ENCODE data around the gene CUX1. TPM values are rescaled to one million over a fixed set of nuclear protein-coding genes. Genes with fewer than 3 reads are reported as not detected.

Gene CUX1
- total and polyA plus RNA-seq, 2 of the 13 experiments (the other 11 are each of a cell fraction or from before 2014, with no cell fraction given), result 13.7 to 14.9 TPM

DNA sequence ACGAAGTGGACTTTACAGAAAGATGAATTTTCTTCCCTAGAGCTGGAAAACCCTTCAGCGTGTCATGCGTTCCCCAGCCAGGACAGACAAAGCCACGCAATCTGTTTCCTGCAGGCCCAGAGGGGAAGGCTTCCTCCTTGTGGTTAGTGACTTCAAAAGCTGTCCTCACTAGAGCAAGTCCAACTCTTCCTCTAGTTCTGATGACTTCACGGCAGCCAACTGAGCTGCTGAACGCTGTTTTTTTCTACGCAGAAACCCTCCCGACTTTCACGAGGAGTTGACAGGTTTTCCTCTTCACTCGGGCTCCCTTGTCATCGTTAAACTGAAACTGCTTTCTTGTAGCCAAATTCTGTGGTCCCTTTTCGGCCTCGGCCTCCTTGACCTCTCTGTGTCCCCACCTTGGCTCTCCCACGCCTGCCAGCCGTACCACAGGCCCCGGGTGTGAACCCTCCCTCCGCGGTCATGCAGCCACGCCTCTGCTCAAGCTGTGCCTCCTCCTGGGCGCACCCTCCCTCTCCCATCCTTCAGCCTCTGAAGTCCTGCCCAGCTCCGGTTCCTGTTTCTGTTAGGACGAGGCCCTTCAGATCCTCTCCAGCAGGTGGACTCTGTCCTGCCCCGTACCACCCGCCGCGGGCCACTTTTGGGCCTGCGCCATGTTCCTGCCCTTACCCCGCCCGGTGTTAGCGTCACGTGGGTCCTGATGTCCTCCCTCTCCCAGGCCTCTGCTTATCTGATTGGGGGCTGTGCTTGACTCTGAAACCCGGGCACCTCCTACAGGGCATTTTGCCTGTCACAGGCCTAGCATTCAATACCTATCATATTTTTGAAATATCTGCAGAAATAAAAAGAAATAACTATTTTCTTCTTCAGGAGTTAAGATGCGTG lies 39.3 kb downstream of the CUX1 start (continued):
- TF ChIP-seq NRL (CRISPR knock-in tag; IDR thresholded peaks at IDR 0.05; ENCODE audit: borderline replicate concordance) (peak; percentile 31; the same call in 1 of the 2 replicates), REXO4 (CRISPR knock-in tag; IDR thresholded peaks at IDR 0.05; ENCODE audit: borderline replicate concordance) (no peak), ARNT2 (CRISPR knock-in tag; IDR thresholded peaks at IDR 0.05; ENCODE audit: low read depth) (no peak), POLR2G (IDR thresholded peaks at IDR 0.05; ENCODE audit: low read depth, low read length) (peak; percentile 32; the same call in 1 of the 2 replicates), REL (CRISPR knock-in tag; conservative IDR thresholded peaks at IDR 0.05) (no peak), HNF4G (IDR thresholded peaks at IDR 0.05; ENCODE audit: borderline replicate concordance, low read depth, low read length) (peak; percentile 39; the same call in 1 of the 2 replicates), HNF4G (CRISPR knock-in tag; IDR thresholded peaks at IDR 0.05; ENCODE audit: borderline replicate concordance, low read depth) (no peak; the same call in 1 of the 2 replicates), CBX2 (IDR thresholded peaks at IDR 0.05; ENCODE audit: low read depth, low read length) (no peak), CBX2 (CRISPR knock-in tag; IDR thresholded peaks at IDR 0.05; ENCODE audit: low read depth) (0 out of 2 replicates have a peak, but pooled peaks have one; percentile 46)
- TF ChIP-seq, protein P1, sequence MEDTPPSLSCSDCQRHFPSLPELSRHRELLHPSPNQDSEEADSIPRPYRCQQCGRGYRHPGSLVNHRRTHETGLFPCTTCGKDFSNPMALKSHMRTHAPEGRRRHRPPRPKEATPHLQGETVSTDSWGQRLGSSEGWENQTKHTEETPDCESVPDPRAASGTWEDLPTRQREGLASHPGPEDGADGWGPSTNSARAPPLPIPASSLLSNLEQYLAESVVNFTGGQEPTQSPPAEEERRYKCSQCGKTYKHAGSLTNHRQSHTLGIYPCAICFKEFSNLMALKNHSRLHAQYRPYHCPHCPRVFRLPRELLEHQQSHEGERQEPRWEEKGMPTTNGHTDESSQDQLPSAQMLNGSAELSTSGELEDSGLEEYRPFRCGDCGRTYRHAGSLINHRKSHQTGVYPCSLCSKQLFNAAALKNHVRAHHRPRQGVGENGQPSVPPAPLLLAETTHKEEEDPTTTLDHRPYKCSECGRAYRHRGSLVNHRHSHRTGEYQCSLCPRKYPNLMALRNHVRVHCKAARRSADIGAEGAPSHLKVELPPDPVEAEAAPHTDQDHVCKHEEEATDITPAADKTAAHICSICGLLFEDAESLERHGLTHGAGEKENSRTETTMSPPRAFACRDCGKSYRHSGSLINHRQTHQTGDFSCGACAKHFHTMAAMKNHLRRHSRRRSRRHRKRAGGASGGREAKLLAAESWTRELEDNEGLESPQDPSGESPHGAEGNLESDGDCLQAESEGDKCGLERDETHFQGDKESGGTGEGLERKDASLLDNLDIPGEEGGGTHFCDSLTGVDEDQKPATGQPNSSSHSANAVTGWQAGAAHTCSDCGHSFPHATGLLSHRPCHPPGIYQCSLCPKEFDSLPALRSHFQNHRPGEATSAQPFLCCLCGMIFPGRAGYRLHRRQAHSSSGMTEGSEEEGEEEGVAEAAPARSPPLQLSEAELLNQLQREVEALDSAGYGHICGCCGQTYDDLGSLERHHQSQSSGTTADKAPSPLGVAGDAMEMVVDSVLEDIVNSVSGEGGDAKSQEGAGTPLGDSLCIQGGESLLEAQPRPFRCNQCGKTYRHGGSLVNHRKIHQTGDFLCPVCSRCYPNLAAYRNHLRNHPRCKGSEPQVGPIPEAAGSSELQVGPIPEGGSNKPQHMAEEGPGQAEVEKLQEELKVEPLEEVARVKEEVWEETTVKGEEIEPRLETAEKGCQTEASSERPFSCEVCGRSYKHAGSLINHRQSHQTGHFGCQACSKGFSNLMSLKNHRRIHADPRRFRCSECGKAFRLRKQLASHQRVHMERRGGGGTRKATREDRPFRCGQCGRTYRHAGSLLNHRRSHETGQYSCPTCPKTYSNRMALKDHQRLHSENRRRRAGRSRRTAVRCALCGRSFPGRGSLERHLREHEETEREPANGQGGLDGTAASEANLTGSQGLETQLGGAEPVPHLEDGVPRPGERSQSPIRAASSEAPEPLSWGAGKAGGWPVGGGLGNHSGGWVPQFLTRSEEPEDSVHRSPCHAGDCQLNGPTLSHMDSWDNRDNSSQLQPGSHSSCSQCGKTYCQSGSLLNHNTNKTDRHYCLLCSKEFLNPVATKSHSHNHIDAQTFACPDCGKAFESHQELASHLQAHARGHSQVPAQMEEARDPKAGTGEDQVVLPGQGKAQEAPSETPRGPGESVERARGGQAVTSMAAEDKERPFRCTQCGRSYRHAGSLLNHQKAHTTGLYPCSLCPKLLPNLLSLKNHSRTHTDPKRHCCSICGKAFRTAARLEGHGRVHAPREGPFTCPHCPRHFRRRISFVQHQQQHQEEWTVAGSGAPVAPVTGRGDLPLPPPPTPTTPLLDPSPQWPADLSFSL (CRISPR knock-in tag; IDR thresholded peaks at IDR 0.05), result no peak
- TF ChIP-seq, protein P2, sequence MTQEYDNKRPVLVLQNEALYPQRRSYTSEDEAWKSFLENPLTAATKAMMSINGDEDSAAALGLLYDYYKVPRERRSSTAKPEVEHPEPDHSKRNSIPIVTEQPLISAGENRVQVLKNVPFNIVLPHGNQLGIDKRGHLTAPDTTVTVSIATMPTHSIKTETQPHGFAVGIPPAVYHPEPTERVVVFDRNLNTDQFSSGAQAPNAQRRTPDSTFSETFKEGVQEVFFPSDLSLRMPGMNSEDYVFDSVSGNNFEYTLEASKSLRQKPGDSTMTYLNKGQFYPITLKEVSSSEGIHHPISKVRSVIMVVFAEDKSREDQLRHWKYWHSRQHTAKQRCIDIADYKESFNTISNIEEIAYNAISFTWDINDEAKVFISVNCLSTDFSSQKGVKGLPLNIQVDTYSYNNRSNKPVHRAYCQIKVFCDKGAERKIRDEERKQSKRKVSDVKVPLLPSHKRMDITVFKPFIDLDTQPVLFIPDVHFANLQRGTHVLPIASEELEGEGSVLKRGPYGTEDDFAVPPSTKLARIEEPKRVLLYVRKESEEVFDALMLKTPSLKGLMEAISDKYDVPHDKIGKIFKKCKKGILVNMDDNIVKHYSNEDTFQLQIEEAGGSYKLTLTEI (CRISPR knock-in tag; conservative IDR thresholded peaks at IDR 0.05), result no peak
- TF ChIP-seq, protein P3, sequence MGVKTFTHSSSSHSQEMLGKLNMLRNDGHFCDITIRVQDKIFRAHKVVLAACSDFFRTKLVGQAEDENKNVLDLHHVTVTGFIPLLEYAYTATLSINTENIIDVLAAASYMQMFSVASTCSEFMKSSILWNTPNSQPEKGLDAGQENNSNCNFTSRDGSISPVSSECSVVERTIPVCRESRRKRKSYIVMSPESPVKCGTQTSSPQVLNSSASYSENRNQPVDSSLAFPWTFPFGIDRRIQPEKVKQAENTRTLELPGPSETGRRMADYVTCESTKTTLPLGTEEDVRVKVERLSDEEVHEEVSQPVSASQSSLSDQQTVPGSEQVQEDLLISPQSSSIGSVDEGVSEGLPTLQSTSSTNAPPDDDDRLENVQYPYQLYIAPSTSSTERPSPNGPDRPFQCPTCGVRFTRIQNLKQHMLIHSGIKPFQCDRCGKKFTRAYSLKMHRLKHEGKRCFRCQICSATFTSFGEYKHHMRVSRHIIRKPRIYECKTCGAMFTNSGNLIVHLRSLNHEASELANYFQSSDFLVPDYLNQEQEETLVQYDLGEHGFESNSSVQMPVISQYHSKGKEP (CRISPR knock-in tag; IDR thresholded peaks at IDR 0.05), result no peak
- TF ChIP-seq, protein P4, sequence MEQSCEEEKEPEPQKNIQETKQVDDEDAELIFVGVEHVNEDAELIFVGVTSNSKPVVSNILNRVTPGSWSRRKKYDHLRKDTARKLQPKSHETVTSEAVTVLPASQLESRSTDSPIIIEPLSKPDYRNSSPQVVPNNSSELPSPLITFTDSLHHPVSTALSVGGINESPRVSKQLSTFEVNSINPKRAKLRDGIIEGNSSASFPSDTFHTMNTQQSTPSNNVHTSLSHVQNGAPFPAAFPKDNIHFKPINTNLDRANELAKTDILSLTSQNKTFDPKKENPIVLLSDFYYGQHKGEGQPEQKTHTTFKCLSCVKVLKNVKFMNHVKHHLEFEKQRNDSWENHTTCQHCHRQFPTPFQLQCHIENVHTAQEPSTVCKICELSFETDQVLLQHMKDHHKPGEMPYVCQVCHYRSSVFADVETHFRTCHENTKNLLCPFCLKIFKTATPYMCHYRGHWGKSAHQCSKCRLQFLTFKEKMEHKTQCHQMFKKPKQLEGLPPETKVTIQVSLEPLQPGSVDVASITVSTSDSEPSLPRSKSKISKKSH (CRISPR knock-in tag; IDR thresholded peaks at IDR 0.05; ENCODE audit: borderline replicate concordance), result 0 out of 2 replicates have a peak, but pooled peaks have one; percentile 42
